ENCODE results near the gene GNAT1. TPM values are rescaled to one million over a fixed set of nuclear protein-coding genes. Genes with fewer than 3 reads are reported as not detected.

Gene GNAT1
- polyA plus RNA-seq, 1 donor from 2014 or later: not detected

DNA sequence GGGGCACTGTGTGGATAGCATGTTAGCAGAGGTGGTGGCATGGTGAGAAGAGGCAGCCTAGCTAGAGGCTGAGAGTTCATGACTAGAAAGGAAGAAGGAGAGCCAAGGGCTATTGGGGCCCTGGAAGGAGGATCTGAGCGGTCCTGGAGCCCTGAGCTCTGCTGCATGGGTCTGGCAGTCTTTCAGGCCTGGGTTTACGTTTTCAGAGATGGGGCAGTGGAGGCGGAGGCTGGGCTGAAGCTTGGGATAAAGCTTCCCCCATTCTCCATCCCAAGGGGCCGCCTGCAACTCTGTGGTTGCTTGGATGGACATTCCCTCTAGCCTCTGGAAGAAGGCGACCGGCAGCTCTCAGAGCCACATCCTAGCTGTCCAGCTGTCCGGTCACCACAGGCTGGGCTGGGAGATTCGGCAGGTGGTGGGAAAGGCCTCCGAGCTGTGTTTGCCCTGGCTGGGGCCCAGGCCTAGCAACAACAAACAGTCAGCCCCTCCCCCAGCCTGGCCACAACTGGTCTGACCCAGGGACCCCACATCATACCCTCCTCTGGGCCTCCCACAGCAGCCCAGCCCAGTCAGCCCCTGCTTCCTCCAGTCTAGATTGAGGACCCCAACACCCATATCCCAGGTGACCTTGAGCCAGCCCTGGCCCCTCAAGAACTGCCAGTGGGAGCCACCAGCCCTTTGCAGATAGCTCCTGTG lies 11.9 kb downstream of the GNAT1 start:
- Histone ChIP-seq H4K20me1 (ENCODE audit: insufficient read depth) (no peaks in the 10 kb centered on the region), H3K9me3 (ENCODE audit: low read length) (no peaks in the 10 kb centered on the region), H3K4me3 (ENCODE audit: low read length) (no peak overlapping the region), H2AFZ (ENCODE audit: low read depth, low read length) (no peak overlapping the region), H3K27me3 (ENCODE audit: insufficient read depth, low read depth, low read length) (peaks cover 20% of the 10 kb centered on the region), H3K4me2 (ENCODE audit: low read length) (no peak overlapping the region), H3K36me3 (ENCODE audit: insufficient read depth, low read length) (no peaks in the 10 kb centered on the region), H3K27ac (ENCODE audit: low read length) (no peak overlapping the region), H3K9me2 (ENCODE audit: insufficient read depth, low read length) (no peaks in the 10 kb centered on the region), H3F3A (ENCODE audit: insufficient read depth, low read length, poor library complexity, severe bottlenecking) (no peaks in the 10 kb centered on the region), H3K9ac (ENCODE audit: low read length) (no peak overlapping the region), H3K79me2 (replicated peaks; ENCODE audit: insufficient read depth, low read length) (no peaks in the 10 kb centered on the region)
- TF ChIP-seq RAD21 (conservative IDR thresholded peaks at IDR 0.05) (no peak), EZH2 (IDR thresholded peaks at IDR 0.05; ENCODE audit: borderline replicate concordance, insufficient read depth, low read length, poor library complexity, severe bottlenecking) (no peak), MXI1 (conservative IDR thresholded peaks at IDR 0.05; ENCODE audit: poor library complexity, severe bottlenecking) (no peak), SMC3 (conservative IDR thresholded peaks at IDR 0.05; ENCODE audit: poor library complexity) (no peak)

DNA sequence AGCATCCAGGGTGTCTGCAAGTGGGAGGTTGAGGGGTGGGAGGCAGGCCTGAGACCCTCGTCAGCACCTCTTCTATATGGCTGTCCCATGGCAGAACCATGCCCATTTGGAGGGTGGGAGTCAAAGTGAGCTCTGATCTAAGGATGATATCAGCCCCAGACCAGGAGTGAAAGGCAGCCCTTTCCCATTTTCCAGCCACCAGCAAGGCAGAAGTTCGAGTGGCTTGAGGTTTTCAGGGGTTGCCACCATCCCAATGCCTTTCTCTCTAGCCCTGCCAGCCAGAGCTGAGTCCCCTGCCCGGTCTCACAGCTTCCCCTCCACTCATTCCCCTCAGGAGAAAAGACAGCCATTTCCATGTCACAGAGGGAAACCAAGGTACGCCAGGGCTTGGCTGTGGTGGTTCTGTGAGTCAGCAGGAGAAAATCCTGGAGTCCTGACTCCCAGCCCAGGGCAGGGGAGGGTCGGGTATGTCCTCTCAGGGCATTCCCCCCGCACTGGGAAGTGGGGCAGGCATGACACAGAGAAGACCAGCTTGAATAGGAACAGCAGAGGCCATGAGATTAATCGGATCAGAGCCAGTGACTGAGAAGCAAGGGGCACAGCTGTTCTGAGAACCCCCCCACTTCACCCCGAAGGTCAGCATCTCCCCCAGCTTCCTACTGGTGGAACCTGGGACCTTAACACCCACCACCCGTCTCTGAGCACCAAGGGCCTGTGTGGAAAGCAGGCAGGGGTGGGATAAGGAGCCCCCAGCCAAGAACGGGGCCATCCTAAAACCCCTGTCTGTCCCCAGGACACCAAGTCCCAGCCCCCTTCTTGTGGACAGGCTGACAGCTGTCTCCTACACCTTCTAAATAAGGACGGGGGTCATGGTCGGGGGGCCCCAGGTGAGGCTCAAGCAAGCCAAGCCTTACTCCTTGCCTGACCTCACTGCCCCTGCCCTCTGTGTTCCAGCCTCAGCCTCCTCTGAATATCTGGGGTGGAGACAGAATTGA lies 12.7 kb downstream of the GNAT1 start:
- Histone ChIP-seq H3K9me2 (ENCODE audit: insufficient read depth, low read length) (no peaks in the 10 kb centered on the region), H3K27me3 (ENCODE audit: insufficient read depth, low read depth, low read length) (peaks cover 20% of the 10 kb centered on the region), H2AFZ (ENCODE audit: low read depth, low read length) (no peak overlapping the region), H4K20me1 (ENCODE audit: insufficient read depth) (no peaks in the 10 kb centered on the region), H3K36me3 (ENCODE audit: insufficient read depth, low read length) (no peaks in the 10 kb centered on the region), H3F3A (ENCODE audit: insufficient read depth, low read length, poor library complexity, severe bottlenecking) (no peaks in the 10 kb centered on the region), H3K4me2 (ENCODE audit: low read length) (no peak overlapping the region), H3K9me3 (ENCODE audit: low read length) (no peaks in the 10 kb centered on the region), H3K27ac (ENCODE audit: low read length) (no peak overlapping the region), H3K9ac (ENCODE audit: low read length) (peak overlapping the region; percentile 53), H3K4me3 (ENCODE audit: low read length) (peak overlapping the region; percentile 72), H3K79me2 (replicated peaks; ENCODE audit: insufficient read depth, low read length) (no peaks in the 10 kb centered on the region)
- TF ChIP-seq RAD21 (conservative IDR thresholded peaks at IDR 0.05): no peak
- TF ChIP-seq SMC3 (conservative IDR thresholded peaks at IDR 0.05; ENCODE audit: poor library complexity): no peak
- TF ChIP-seq MXI1 (conservative IDR thresholded peaks at IDR 0.05; ENCODE audit: poor library complexity, severe bottlenecking): no peak
- no peak for TF ChIP-seq POLR2AphosphoS5 (IDR thresholded peaks at IDR 0.05)
- no peak for TF ChIP-seq EZH2 (IDR thresholded peaks at IDR 0.05; ENCODE audit: borderline replicate concordance, insufficient read depth, low read length, poor library complexity, severe bottlenecking)
- no peak for TF ChIP-seq TAF1 (IDR thresholded peaks at IDR 0.05; ENCODE audit: low read depth)
- TF ChIP-seq, protein P1, sequence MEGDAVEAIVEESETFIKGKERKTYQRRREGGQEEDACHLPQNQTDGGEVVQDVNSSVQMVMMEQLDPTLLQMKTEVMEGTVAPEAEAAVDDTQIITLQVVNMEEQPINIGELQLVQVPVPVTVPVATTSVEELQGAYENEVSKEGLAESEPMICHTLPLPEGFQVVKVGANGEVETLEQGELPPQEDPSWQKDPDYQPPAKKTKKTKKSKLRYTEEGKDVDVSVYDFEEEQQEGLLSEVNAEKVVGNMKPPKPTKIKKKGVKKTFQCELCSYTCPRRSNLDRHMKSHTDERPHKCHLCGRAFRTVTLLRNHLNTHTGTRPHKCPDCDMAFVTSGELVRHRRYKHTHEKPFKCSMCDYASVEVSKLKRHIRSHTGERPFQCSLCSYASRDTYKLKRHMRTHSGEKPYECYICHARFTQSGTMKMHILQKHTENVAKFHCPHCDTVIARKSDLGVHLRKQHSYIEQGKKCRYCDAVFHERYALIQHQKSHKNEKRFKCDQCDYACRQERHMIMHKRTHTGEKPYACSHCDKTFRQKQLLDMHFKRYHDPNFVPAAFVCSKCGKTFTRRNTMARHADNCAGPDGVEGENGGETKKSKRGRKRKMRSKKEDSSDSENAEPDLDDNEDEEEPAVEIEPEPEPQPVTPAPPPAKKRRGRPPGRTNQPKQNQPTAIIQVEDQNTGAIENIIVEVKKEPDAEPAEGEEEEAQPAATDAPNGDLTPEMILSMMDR (IDR thresholded peaks at IDR 0.05; ENCODE audit: poor library complexity, severe bottlenecking): no peak
- TF ChIP-seq, protein P2, sequence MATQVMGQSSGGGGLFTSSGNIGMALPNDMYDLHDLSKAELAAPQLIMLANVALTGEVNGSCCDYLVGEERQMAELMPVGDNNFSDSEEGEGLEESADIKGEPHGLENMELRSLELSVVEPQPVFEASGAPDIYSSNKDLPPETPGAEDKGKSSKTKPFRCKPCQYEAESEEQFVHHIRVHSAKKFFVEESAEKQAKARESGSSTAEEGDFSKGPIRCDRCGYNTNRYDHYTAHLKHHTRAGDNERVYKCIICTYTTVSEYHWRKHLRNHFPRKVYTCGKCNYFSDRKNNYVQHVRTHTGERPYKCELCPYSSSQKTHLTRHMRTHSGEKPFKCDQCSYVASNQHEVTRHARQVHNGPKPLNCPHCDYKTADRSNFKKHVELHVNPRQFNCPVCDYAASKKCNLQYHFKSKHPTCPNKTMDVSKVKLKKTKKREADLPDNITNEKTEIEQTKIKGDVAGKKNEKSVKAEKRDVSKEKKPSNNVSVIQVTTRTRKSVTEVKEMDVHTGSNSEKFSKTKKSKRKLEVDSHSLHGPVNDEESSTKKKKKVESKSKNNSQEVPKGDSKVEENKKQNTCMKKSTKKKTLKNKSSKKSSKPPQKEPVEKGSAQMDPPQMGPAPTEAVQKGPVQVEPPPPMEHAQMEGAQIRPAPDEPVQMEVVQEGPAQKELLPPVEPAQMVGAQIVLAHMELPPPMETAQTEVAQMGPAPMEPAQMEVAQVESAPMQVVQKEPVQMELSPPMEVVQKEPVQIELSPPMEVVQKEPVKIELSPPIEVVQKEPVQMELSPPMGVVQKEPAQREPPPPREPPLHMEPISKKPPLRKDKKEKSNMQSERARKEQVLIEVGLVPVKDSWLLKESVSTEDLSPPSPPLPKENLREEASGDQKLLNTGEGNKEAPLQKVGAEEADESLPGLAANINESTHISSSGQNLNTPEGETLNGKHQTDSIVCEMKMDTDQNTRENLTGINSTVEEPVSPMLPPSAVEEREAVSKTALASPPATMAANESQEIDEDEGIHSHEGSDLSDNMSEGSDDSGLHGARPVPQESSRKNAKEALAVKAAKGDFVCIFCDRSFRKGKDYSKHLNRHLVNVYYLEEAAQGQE (IDR thresholded peaks at IDR 0.05; ENCODE audit: borderline replicate concordance): no peak
- TF ChIP-seq EP300 (conservative IDR thresholded peaks at IDR 0.05; ENCODE audit: poor library complexity, severe bottlenecking): no peak
